Activated naive CD8-positive, alpha-beta T cell treated with anti-CD3 and anti-CD28 coated beads for 36 hours (primary cell): ENCODE measurements around the gene GRB7. TPM values are rescaled to one million over a fixed set of nuclear protein-coding genes. Genes with fewer than 3 reads are reported as not detected.
"Not testable (repeated sequence)": the region's sequence is repeated elsewhere in the genome, so short reads cannot be mapped to it uniquely, and the experiment has no call there.

Source experiments
- DNase-seq: peaks from one replicate; pipeline ENCODE4 v3.0.0; 2021
- H3K27ac Mint-ChIP-seq: one replicate; pipeline ENCODE4 v1.8.0; 2022; ENCODE audit warnings: mild to moderate bottlenecking, moderate library complexity, mixed read lengths
- H3K27me3 Mint-ChIP-seq: one replicate; pipeline ENCODE4 v1.8.0; 2022; ENCODE audit warnings: mild to moderate bottlenecking, mixed read lengths
- H3K36me3 Mint-ChIP-seq: one replicate; pipeline ENCODE4 v1.8.0; 2021; ENCODE audit warnings: mild to moderate bottlenecking, mixed read lengths
- H3K4me1 Mint-ChIP-seq: one replicate; pipeline ENCODE4 v1.8.0; 2021; ENCODE audit warnings: mixed read lengths
- H3K4me3 Mint-ChIP-seq: one replicate; pipeline ENCODE4 v1.8.0; 2022; ENCODE audit warnings: mild to moderate bottlenecking, moderate library complexity, mixed read lengths
- H3K9me3 Mint-ChIP-seq: one replicate; pipeline ENCODE4 v1.8.0; 2022; ENCODE audit warnings: mixed read lengths
- total RNA-seq, 2 experiments: library from RNA; stranded (reverse); gene quantifications; one replicate each; pipeline ENCODE4 v1.2.3, GENCODE V29; 2021

The GRB7 gene
- total RNA-seq, 2 experiments from 2014 or later: 0.60 to 0.84 TPM

- peak overlapping the region; percentile 8 for H3K27ac Mint-ChIP-seq
- no peak overlapping the region for H3K4me3 Mint-ChIP-seq
- H3K9me3 Mint-ChIP-seq: peaks cover 6% of the 10 kb centered on the region
- peaks cover 79% of the 10 kb centered on the region for H3K4me1 Mint-ChIP-seq
- H3K27me3 Mint-ChIP-seq: no peaks in the 10 kb centered on the region
- no peak for DNase-seq
- peaks cover 59% of the 10 kb centered on the region for H3K36me3 Mint-ChIP-seq
These were observed 24.2 kb downstream of the GRB7 start for GRCh38 chr17:39761861-39762496.

GRCh38 chr17:39763051-39763820, 25.5 kb downstream of the GRB7 start:
- DNase-seq: no peak
- H3K4me1 Mint-ChIP-seq: peaks cover 78% of the 10 kb centered on the region

GRCh38 chr17:39764171-39764570, 26.4 kb downstream of the GRB7 start:
- DNase-seq, H3K27me3 Mint-ChIP-seq, H3K9me3 Mint-ChIP-seq, H3K27ac Mint-ChIP-seq, H3K4me3 Mint-ChIP-seq: not testable (repeated sequence)
- H3K4me1 Mint-ChIP-seq: peaks cover 78% of the 10 kb centered on the region
- peaks cover 70% of the 10 kb centered on the region for H3K36me3 Mint-ChIP-seq

More at GRCh38 chr17:39763051-39763820, 25.5 kb downstream of the GRB7 start:
- Mint-ChIP-seq H3K4me3 (no peak overlapping the region), H3K27ac (peak overlapping the region; percentile 8), H3K9me3 (peaks cover 8% of the 10 kb centered on the region), H3K36me3 (peaks cover 69% of the 10 kb centered on the region), H3K27me3 (no peaks in the 10 kb centered on the region)

GRCh38 chr17:39765175-39765574, 27.4 kb downstream of the GRB7 start:
- no peak for DNase-seq
- no peaks in the 10 kb centered on the region for H3K27me3 Mint-ChIP-seq
- H3K4me3 Mint-ChIP-seq: no peak overlapping the region

GRCh38 chr17:39765766-39766165, 28.0 kb downstream of the GRB7 start:
- Mint-ChIP-seq H3K4me1 (peaks cover 80% of the 10 kb centered on the region), H3K36me3 (peaks cover 62% of the 10 kb centered on the region), H3K27me3 (no peaks in the 10 kb centered on the region), H3K27ac (peak overlapping the region; percentile 84), H3K9me3 (peaks cover 8% of the 10 kb centered on the region), H3K4me3 (no peak overlapping the region)
- DNase-seq: no peak

More at GRCh38 chr17:39765175-39765574, 27.4 kb downstream of the GRB7 start:
- Mint-ChIP-seq H3K9me3 (peaks cover 8% of the 10 kb centered on the region), H3K36me3 (peaks cover 66% of the 10 kb centered on the region), H3K4me1 (peaks cover 79% of the 10 kb centered on the region), H3K27ac (peak overlapping the region; percentile 84)

GRCh38 chr17:39767147-39767546, 29.4 kb downstream of the GRB7 start:
- H3K27me3 Mint-ChIP-seq: no peaks in the 10 kb centered on the region
- peaks cover 69% of the 10 kb centered on the region for H3K36me3 Mint-ChIP-seq
- no peak for DNase-seq
- H3K4me1 Mint-ChIP-seq: peaks cover 85% of the 10 kb centered on the region
- peak overlapping the region; percentile 20 for H3K4me3 Mint-ChIP-seq
- H3K9me3 Mint-ChIP-seq: peaks cover 8% of the 10 kb centered on the region
- H3K27ac Mint-ChIP-seq: peak overlapping the region; percentile 84

- Mint-ChIP-seq H3K4me3 (no peak overlapping the region), H3K27me3 (no peaks in the 10 kb centered on the region), H3K9me3 (peaks cover 9% of the 10 kb centered on the region), H3K36me3 (peaks cover 74% of the 10 kb centered on the region), H3K27ac (peak overlapping the region; percentile 84), H3K4me1 (peaks cover 92% of the 10 kb centered on the region)
- DNase-seq: peak; percentile 70
These were observed 32.3 kb downstream of the GRB7 start for GRCh38 chr17:39769974-39770587.

- Mint-ChIP-seq H3K36me3 (peaks cover 66% of the 10 kb centered on the region), H3K27ac (peak overlapping the region; percentile 84)
- no peak for DNase-seq
These were observed 34.7 kb downstream of the GRB7 start for GRCh38 chr17:39772415-39772814.

GRCh38 chr17:39772987-39773934, 35.5 kb downstream of the GRB7 start:
- DNase-seq: no peak
- H3K27me3 Mint-ChIP-seq: no peaks in the 10 kb centered on the region
- H3K9me3 Mint-ChIP-seq: peaks cover 2% of the 10 kb centered on the region
- H3K27ac Mint-ChIP-seq: peak overlapping the region; percentile 70
- peaks cover 63% of the 10 kb centered on the region for H3K36me3 Mint-ChIP-seq
- peaks cover 92% of the 10 kb centered on the region for H3K4me1 Mint-ChIP-seq
- peak overlapping the region; percentile 3 for H3K4me3 Mint-ChIP-seq

More at GRCh38 chr17:39772415-39772814, 34.7 kb downstream of the GRB7 start:
- Mint-ChIP-seq H3K4me1 (peaks cover 91% of the 10 kb centered on the region), H3K4me3 (peak overlapping the region; percentile 22), H3K9me3 (peaks cover 2% of the 10 kb centered on the region), H3K27me3 (no peaks in the 10 kb centered on the region)

GRCh38 chr17:39774047-39774446, 36.3 kb downstream of the GRB7 start:
- Mint-ChIP-seq H3K27me3 (no peaks in the 10 kb centered on the region), H3K9me3 (peaks cover 2% of the 10 kb centered on the region), H3K4me1 (peaks cover 92% of the 10 kb centered on the region), H3K27ac (peak overlapping the region; percentile 92), H3K36me3 (peaks cover 57% of the 10 kb centered on the region), H3K4me3 (peak overlapping the region; percentile 58)
- DNase-seq: no peak

GRCh38 chr17:39775031-39775430, 37.3 kb downstream of the GRB7 start:
- H3K27ac Mint-ChIP-seq: peak overlapping the region; percentile 82
- peaks cover 56% of the 10 kb centered on the region for H3K36me3 Mint-ChIP-seq
- peak overlapping the region; percentile 54 for H3K4me3 Mint-ChIP-seq
- no peak for DNase-seq
- peaks cover 2% of the 10 kb centered on the region for H3K9me3 Mint-ChIP-seq
- H3K27me3 Mint-ChIP-seq: no peaks in the 10 kb centered on the region
- H3K4me1 Mint-ChIP-seq: peaks cover 85% of the 10 kb centered on the region

GRCh38 chr17:39776252-39776651, 38.5 kb downstream of the GRB7 start:
- no peaks in the 10 kb centered on the region for H3K27me3 Mint-ChIP-seq
- DNase-seq: no peak
- peaks cover 50% of the 10 kb centered on the region for H3K36me3 Mint-ChIP-seq
- H3K4me3 Mint-ChIP-seq: peak overlapping the region; percentile 78
- H3K4me1 Mint-ChIP-seq: peaks cover 78% of the 10 kb centered on the region
- H3K27ac Mint-ChIP-seq: peak overlapping the region; percentile 82
- H3K9me3 Mint-ChIP-seq: peaks cover 2% of the 10 kb centered on the region

GRCh38 chr17:39777534-39778365, 40.0 kb downstream of the GRB7 start:
- peaks cover 2% of the 10 kb centered on the region for H3K9me3 Mint-ChIP-seq
- peaks cover 48% of the 10 kb centered on the region for H3K36me3 Mint-ChIP-seq
- H3K27ac Mint-ChIP-seq: peak overlapping the region; percentile 81
- H3K27me3 Mint-ChIP-seq: no peaks in the 10 kb centered on the region
- peaks cover 76% of the 10 kb centered on the region for H3K4me1 Mint-ChIP-seq
- H3K4me3 Mint-ChIP-seq: peak overlapping the region; percentile 78
- no peak for DNase-seq
